Measurements from ENCODE around the gene PI4KB.

The PI4KB gene

GRCh38 chr1:151347523-151348246, 20.5 kb upstream of the PI4KB start:
- peaks cover 22% of the 10 kb centered on the region; the same call in 1 of the 2 replicates for H3K36me3 ChIP-seq (ENCODE audit: insufficient read depth, low read length)
- peak overlapping the region; percentile 35; the same call in 1 of the 2 replicates for H2AFZ ChIP-seq (ENCODE audit: low read length)
- H3K4me3 ChIP-seq (ENCODE audit: low read length, poor library complexity, severe bottlenecking): peak overlapping the region; percentile 94
- H3K9me2 ChIP-seq (replicated peaks; ENCODE audit: low read depth, low read length): no peaks in the 10 kb centered on the region
- no peaks in the 10 kb centered on the region for H3K9me3 ChIP-seq (ENCODE audit: insufficient read depth, low read depth, low read length)
- H3K79me2 ChIP-seq (ENCODE audit: insufficient read depth, low read length): peaks cover 34% of the 10 kb centered on the region
- TF ChIP-seq EZH2phosphoT487 (IDR thresholded peaks at IDR 0.05; ENCODE audit: borderline replicate concordance) (no peak), CTCF (conservative IDR thresholded peaks at IDR 0.05; ENCODE audit: low read length) (no peak)
- no peaks in the 10 kb centered on the region for H3K27me3 ChIP-seq (ENCODE audit: insufficient read depth, low read length, poor library complexity, severe bottlenecking)
- no peaks in the 10 kb centered on the region for H3F3A ChIP-seq (ENCODE audit: low read depth)
- H3K4me2 ChIP-seq (ENCODE audit: low read depth, low read length, poor library complexity, severe bottlenecking): peak overlapping the region; percentile 82
- H3K4me1 ChIP-seq (ENCODE audit: insufficient read depth, low read length, poor library complexity, severe bottlenecking): peaks cover 28% of the 10 kb centered on the region
- peaks cover 27% of the 10 kb centered on the region for H4K20me1 ChIP-seq (ENCODE audit: insufficient read depth, low read length, poor library complexity, severe bottlenecking)
- peak overlapping the region; percentile 81 for H3K9ac ChIP-seq (ENCODE audit: low read depth, low read length, poor library complexity, severe bottlenecking)

GRCh38 chr1:151346769-151347522, 19.7 kb upstream of the PI4KB start, which contains the start of gene RFX5:
Gene RFX5 (minus strand): TSS chr1:151347252. CDS start chr1:151346320, 932 bp downstream.
- no peaks in the 10 kb centered on the region for H3K9me2 ChIP-seq (replicated peaks; ENCODE audit: low read depth, low read length)
- no peak for TF ChIP-seq CTCF (conservative IDR thresholded peaks at IDR 0.05; ENCODE audit: low read length)
- TF ChIP-seq EZH2phosphoT487 (IDR thresholded peaks at IDR 0.05; ENCODE audit: borderline replicate concordance): no peak
- H3K36me3 ChIP-seq (ENCODE audit: insufficient read depth, low read length): peaks cover 28% of the 10 kb centered on the region; the same call in 1 of the 2 replicates

GRCh38 chr1:151346082-151346768, 19.0 kb upstream of the PI4KB start:
- Histone ChIP-seq H3K79me2 (ENCODE audit: insufficient read depth, low read length) (peaks cover 34% of the 10 kb centered on the region), H3K9me2 (replicated peaks; ENCODE audit: low read depth, low read length) (no peaks in the 10 kb centered on the region), H2AFZ (ENCODE audit: low read length) (peak overlapping the region; percentile 67), H3K4me2 (ENCODE audit: low read depth, low read length, poor library complexity, severe bottlenecking) (peak overlapping the region; percentile 97), H3K9ac (ENCODE audit: low read depth, low read length, poor library complexity, severe bottlenecking) (peak overlapping the region; percentile 97), H3K27me3 (ENCODE audit: insufficient read depth, low read length, poor library complexity, severe bottlenecking) (no peaks in the 10 kb centered on the region), H3K4me1 (ENCODE audit: insufficient read depth, low read length, poor library complexity, severe bottlenecking) (peaks cover 28% of the 10 kb centered on the region), H3K9me3 (ENCODE audit: insufficient read depth, low read depth, low read length) (no peaks in the 10 kb centered on the region), H3F3A (ENCODE audit: low read depth) (peaks cover 9% of the 10 kb centered on the region), H4K20me1 (ENCODE audit: insufficient read depth, low read length, poor library complexity, severe bottlenecking) (peaks cover 27% of the 10 kb centered on the region), H3K36me3 (ENCODE audit: insufficient read depth, low read length) (peaks cover 28% of the 10 kb centered on the region; the same call in 1 of the 2 replicates), H3K4me3 (ENCODE audit: low read length, poor library complexity, severe bottlenecking) (peak overlapping the region; percentile 94)
- TF ChIP-seq CTCF (conservative IDR thresholded peaks at IDR 0.05; ENCODE audit: low read length): no peak

More at GRCh38 chr1:151346769-151347522, 19.7 kb upstream of the PI4KB start, which contains the start of gene RFX5:
- Histone ChIP-seq H3K9ac (ENCODE audit: low read depth, low read length, poor library complexity, severe bottlenecking) (peak within 1 kb of the TSS; percentile 97), H3K9me3 (ENCODE audit: insufficient read depth, low read depth, low read length) (no peaks in the 10 kb centered on the region), H3K79me2 (ENCODE audit: insufficient read depth, low read length) (peaks cover 34% of the 10 kb centered on the region), H3K27me3 (ENCODE audit: insufficient read depth, low read length, poor library complexity, severe bottlenecking) (no peaks in the 10 kb centered on the region), H3K4me1 (ENCODE audit: insufficient read depth, low read length, poor library complexity, severe bottlenecking) (peaks cover 28% of the 10 kb centered on the region), H3K4me3 (ENCODE audit: low read length, poor library complexity, severe bottlenecking) (peak within 1 kb of the TSS; percentile 94), H2AFZ (ENCODE audit: low read length) (peak within 1 kb of the TSS; percentile 67), H4K20me1 (ENCODE audit: insufficient read depth, low read length, poor library complexity, severe bottlenecking) (peaks cover 27% of the 10 kb centered on the region), H3F3A (ENCODE audit: low read depth) (0 out of 2 replicates have a peak, but pooled peaks cover 2% of the 10 kb centered on the region), H3K4me2 (ENCODE audit: low read depth, low read length, poor library complexity, severe bottlenecking) (peak within 1 kb of the TSS; percentile 97)

Measured in Loucy (cell line).